A549 (cell line): ENCODE results near the gene PLEKHF1. TPM values are rescaled to one million over a fixed set of nuclear protein-coding genes. Genes with fewer than 3 reads are reported as not detected.

ENCODE experiments used
- ATAC-seq, 2 experiments: fragments of 200-7000 bp in 1 of 2; fragments of >200 bp in 1 of 2; cut with Nextera tagmentation in 1 of 2; cut with Tn5 transposase in 1 of 2; 3 replicates each; pipeline versions ENCODE4 v1.8.0 to v1.9.1; 2018 to 2020; ENCODE audit warnings: mild to moderate bottlenecking in 1 of 2, moderate library complexity in 1 of 2
- CTCF ChIA-PET: fragments of 300-600 bp; sonication (Branson Sonifier 250); formaldehyde crosslinking; extraction: SDS; loops from one replicate; lab custom pipeline; 2021; ENCODE audit warnings: antibody characterized with exemption, inconsistent platforms; lab: Yijun Ruan, JAX
- POLR2A ChIA-PET: fragments of 350-600 bp; formaldehyde crosslinking; extraction: SDS; loops from one replicate; lab custom pipeline; 2021; ENCODE audit warnings: antibody characterized with exemption, inconsistent platforms; lab: Yijun Ruan, JAX
- DNase-seq, 2 experiments: peaks; one replicate each; pipeline versions ENCODE4 v3.0.0 to v3.0.0-alpha.2; 2011 to 2016; ENCODE audit warnings: low read depth in 1 of 2, low spot score in 1 of 2
- FAIRE-seq: peaks from 2 replicates; lab custom pipeline; 2011; peaks lifted over from hg19 to GRCh38; lab: Jason Lieb, UNC
- H3K27ac ChIP-seq, 2 experiments: fragments of >200 bp; sonication (Bioruptor Twin); formaldehyde crosslinking; 3 replicates each; pipeline ENCODE4 v1.5.1; 2016 to 2017
- H3K4me1 ChIP-seq: fragments of >200 bp; sonication (Bioruptor Twin); formaldehyde crosslinking; 3 replicates; pipeline ENCODE4 v1.6.1; 2016
- H3K4me2 ChIP-seq: fragments of >200 bp; sonication (Bioruptor Twin); formaldehyde crosslinking; 3 replicates; pipeline ENCODE4 v1.6.1; 2016
- H3K4me3 ChIP-seq: fragments of >200 bp; sonication (Bioruptor Twin); formaldehyde crosslinking; 3 replicates; pipeline ENCODE4 v1.5.1; 2016
- H3K9me3 ChIP-seq: fragments of >200 bp; sonication (Bioruptor Twin); formaldehyde crosslinking; 3 replicates; pipeline ENCODE4 v1.6.1; 2016
- ATOH8 ChIP-seq: fragments of 250-450 bp; sonication (Bioruptor Pico); IDR thresholded peaks from 2 replicates; pipeline ENCODE4 v1.5.0; 2020; ENCODE audit warnings: low read depth, mild to moderate bottlenecking, moderate library complexity
- BHLHE40 ChIP-seq: IDR thresholded peaks from 2 replicates; pipeline ENCODE4 v1.6.1; 2012; ENCODE audit warnings: low read depth, low read length, inconsistent platforms
- CBX2 ChIP-seq: fragments of 200-600 bp; sonication (generic); IDR thresholded peaks from 2 replicates; pipeline ENCODE4 v1.6.1; 2016; ENCODE audit warnings: low read depth, mild to moderate bottlenecking, borderline replicate concordance
- CHD2 ChIP-seq: fragments of 150-350 bp; IDR thresholded peaks from 2 replicates; pipeline ENCODE4 v1.6.1; 2014; ENCODE audit warnings: low read length; ENCODE audit not compliant: partially characterized antibody
- ESRRA ChIP-seq: fragments of 150-350 bp; IDR thresholded peaks from 2 replicates; pipeline ENCODE4 v1.6.1; 2014; ENCODE audit warnings: mild to moderate bottlenecking, low read length, borderline replicate concordance
- FOSB ChIP-seq: fragments of 250-450 bp; sonication (Bioruptor Pico); IDR thresholded peaks from 2 replicates; pipeline ENCODE4 v1.5.0; 2020; ENCODE audit warnings: mild to moderate bottlenecking, moderate library complexity
- GATA3 ChIP-seq: IDR thresholded peaks from 2 replicates; pipeline ENCODE4 v1.6.1; 2012; ENCODE audit warnings: borderline replicate concordance
- HES2 ChIP-seq: fragments of >200 bp; sonication (Bioruptor Twin); formaldehyde crosslinking; IDR thresholded peaks from 2 replicates; pipeline ENCODE4 v1.6.1; 2016
- HEYL ChIP-seq: fragments of 250-450 bp; sonication (Bioruptor Pico); IDR thresholded peaks from 2 replicates; pipeline ENCODE4 v1.8.0; 2021; ENCODE audit warnings: mild to moderate bottlenecking, moderate library complexity
- HOXA7 ChIP-seq: fragments of 250-450 bp; sonication (Bioruptor Pico); IDR thresholded peaks from 2 replicates; pipeline ENCODE4 v1.5.0; 2020; ENCODE audit warnings: mild to moderate bottlenecking, moderate library complexity
- HOXB5 ChIP-seq: fragments of 250-450 bp; sonication (Bioruptor Pico); IDR thresholded peaks from 2 replicates; pipeline ENCODE4 v1.5.0; 2020; ENCODE audit warnings: mild to moderate bottlenecking, moderate library complexity
- KDM1A ChIP-seq: fragments of 200-600 bp; sonication (generic); IDR thresholded peaks from 2 replicates; pipeline ENCODE4 v1.6.1; 2016; ENCODE audit warnings: low read depth, mild to moderate bottlenecking
- MYC ChIP-seq: IDR thresholded peaks from 2 replicates; pipeline ENCODE4 v1.6.1; 2012; ENCODE audit warnings: mild to moderate bottlenecking, inconsistent platforms, low read length, improper control_type of control experiment, borderline replicate concordance
- PHF8 ChIP-seq: fragments of 200-600 bp; sonication (generic); IDR thresholded peaks from 2 replicates; pipeline ENCODE4 v1.6.1; 2016; ENCODE audit warnings: low read depth, mild to moderate bottlenecking, antibody characterized with exemption, moderate library complexity, borderline replicate concordance
- POLR2AphosphoS2 ChIP-seq: conservative IDR thresholded peaks from 2 replicates; pipeline ENCODE4 v1.6.1; 2012; ENCODE audit warnings: low read length, improper control_type of control experiment, inconsistent platforms
- RAD21 ChIP-seq, 2 experiments: fragments of >200 bp in 1 of 2; sonication (Bioruptor Twin) in 1 of 2; formaldehyde crosslinking in 1 of 2; IDR thresholded peaks in 1 of 2; conservative IDR thresholded peaks in 1 of 2; 2 replicates in 1 of 2; 3 replicates in 1 of 2; pipeline ENCODE4 v1.6.1; 2012 to 2018; ENCODE audit warnings: inconsistent platforms in 1 of 2
- SMC3 ChIP-seq: fragments of >200 bp; sonication (Bioruptor Twin); formaldehyde crosslinking; IDR thresholded peaks from 3 replicates; pipeline ENCODE4 v1.6.1; 2018; ENCODE audit warnings: inconsistent platforms
- SREBF2 ChIP-seq: fragments of 450-650 bp; IDR thresholded peaks from 2 replicates; pipeline ENCODE4 v1.6.1; 2014; ENCODE audit warnings: mild to moderate bottlenecking, moderate library complexity
- ZC3H11A ChIP-seq: fragments of 450-650 bp; IDR thresholded peaks from 2 replicates; pipeline ENCODE4 v1.6.1; 2014; ENCODE audit warnings: antibody characterized with exemption, mild to moderate bottlenecking
- ZSCAN20 ChIP-seq: fragments of 250-450 bp; sonication (Bioruptor Pico); IDR thresholded peaks from 2 replicates; pipeline ENCODE4 v1.8.0; 2022; ENCODE audit warnings: mild to moderate bottlenecking, moderate library complexity
- WGBS: methylation state at CpG from one replicate; pipeline ENCODE4 v1.1.6; 2017; ENCODE audit errors: missing lambda C conversion rate; 5-methylcytosine and 5-hydroxymethylcytosine counted together
- polyA plus RNA-seq, 4 experiments: library from polyadenylated mRNA; depleted of rRNA in 3 of 4; stranded (reverse); fragments of >200 nt; fragmentation: RNase III in 1 of 4; extraction: RNeasy Plus Mini Kit Qiagen cat#74134 plus additional on column Dnase treatment in 1 of 4; gene quantifications; 2 replicates in 3 of 4; 3 replicates in 1 of 4; pipeline ENCODE4 v1.2.3, GENCODE V29; 2011 to 2017
- TF ChIP-seq, protein P1 (sequence below): fragments of 200-600 bp; sonication (generic); IDR thresholded peaks from 2 replicates; pipeline ENCODE4 v1.6.1; 2016; ENCODE audit warnings: antibody characterized with exemption, mild to moderate bottlenecking, moderate library complexity
- TF ChIP-seq, protein P2 (sequence below): IDR thresholded peaks from 2 replicates; pipeline ENCODE4 v1.6.1; 2012

Gene PLEKHF1
- polyA plus RNA-seq, 2 of the 4 experiments (the other 2 are of a cell fraction), result 2.1 to 4.1 TPM

DNA sequence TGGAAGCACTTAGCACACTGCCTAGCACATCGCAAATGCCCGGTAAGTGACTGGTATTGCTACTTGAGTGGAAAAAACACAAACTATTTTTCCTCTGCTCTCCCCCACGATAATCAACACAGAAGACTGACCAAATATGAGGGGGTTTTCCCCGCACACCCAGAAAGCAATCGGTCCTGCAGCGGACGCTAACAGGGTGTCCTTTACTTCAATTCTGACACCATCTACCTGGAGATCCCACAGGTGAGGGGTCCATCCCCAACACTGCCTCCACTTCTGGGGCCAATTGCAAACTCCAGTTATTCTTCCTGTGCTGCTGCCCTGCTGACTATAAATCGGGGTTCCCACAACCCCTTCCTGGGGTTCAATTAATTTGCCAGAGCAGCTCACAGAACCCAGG lies 26.2 kb upstream of the PLEKHF1 start:
- ChIA-PET POLR2A (no interaction called here), CTCF (interaction anchor here (0.6 to 2.0 kb wide), 3 partner anchors 15 to 77 kb away, joined by 3 to 12 read pairs (median 4); no protein-coding TSS in a partner anchor)
- Histone ChIP-seq H3K4me1 (no peaks in the 10 kb centered on the region), H3K27ac (no peak overlapping the region), H3K4me3 (no peak overlapping the region), H3K9me3 (no peaks in the 10 kb centered on the region), H3K4me2 (no peak overlapping the region)
- FAIRE-seq, result no peak
- WGBS, result 61% methylated on average over 8 of the region's 8 CpGs
- no peak for ATAC-seq
- no peak for DNase-seq
- TF ChIP-seq ZSCAN20 (CRISPR knock-in tag), result no peak

DNA sequence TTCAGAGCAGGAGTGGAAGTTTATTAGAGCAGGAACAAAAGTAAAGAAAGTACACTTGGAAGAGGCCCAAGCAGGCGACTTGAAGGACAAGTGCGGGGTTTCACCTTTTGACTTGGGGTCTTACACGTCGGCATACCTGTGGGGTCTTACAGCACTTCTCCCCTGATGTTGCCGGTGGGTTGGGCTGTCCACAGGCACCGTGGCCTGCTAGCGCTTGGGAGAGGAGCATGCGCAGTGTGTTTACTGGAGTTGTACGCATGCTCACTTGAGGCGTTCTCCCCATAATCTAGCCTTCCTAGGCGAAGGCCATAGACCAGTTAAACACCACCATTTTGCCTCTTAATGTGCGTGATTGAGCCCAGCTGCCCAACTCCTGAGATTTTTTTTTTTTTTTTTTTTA lies 25.0 kb upstream of the PLEKHF1 start:
- H3K4me3 ChIP-seq, result no peak overlapping the region
- DNase-seq (no peak), FAIRE-seq (no peak)
- CTCF ChIA-PET, result interaction anchor here (1.5 to 1.7 kb wide), 3 partner anchors 9 to 76 kb away, joined by 5 to 8 read pairs (median 7); no protein-coding TSS in a partner anchor
- TF ChIP-seq, protein P1, sequence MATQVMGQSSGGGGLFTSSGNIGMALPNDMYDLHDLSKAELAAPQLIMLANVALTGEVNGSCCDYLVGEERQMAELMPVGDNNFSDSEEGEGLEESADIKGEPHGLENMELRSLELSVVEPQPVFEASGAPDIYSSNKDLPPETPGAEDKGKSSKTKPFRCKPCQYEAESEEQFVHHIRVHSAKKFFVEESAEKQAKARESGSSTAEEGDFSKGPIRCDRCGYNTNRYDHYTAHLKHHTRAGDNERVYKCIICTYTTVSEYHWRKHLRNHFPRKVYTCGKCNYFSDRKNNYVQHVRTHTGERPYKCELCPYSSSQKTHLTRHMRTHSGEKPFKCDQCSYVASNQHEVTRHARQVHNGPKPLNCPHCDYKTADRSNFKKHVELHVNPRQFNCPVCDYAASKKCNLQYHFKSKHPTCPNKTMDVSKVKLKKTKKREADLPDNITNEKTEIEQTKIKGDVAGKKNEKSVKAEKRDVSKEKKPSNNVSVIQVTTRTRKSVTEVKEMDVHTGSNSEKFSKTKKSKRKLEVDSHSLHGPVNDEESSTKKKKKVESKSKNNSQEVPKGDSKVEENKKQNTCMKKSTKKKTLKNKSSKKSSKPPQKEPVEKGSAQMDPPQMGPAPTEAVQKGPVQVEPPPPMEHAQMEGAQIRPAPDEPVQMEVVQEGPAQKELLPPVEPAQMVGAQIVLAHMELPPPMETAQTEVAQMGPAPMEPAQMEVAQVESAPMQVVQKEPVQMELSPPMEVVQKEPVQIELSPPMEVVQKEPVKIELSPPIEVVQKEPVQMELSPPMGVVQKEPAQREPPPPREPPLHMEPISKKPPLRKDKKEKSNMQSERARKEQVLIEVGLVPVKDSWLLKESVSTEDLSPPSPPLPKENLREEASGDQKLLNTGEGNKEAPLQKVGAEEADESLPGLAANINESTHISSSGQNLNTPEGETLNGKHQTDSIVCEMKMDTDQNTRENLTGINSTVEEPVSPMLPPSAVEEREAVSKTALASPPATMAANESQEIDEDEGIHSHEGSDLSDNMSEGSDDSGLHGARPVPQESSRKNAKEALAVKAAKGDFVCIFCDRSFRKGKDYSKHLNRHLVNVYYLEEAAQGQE, result no peak
- no peak for TF ChIP-seq ATOH8 (CRISPR knock-in tag)
- TF ChIP-seq, all 56 proteins: peak for 0
- ATAC-seq, result no peak
- Histone ChIP-seq H3K27ac (no peak overlapping the region), H3K4me2 (no peak overlapping the region), H3K9me3 (no peaks in the 10 kb centered on the region), H3K4me1 (no peaks in the 10 kb centered on the region)
- 61% methylated on average over 12 of the region's 12 CpGs for WGBS
- POLR2A ChIA-PET, result no interaction called here

- 49% methylated on average over 2 of the region's 2 CpGs for WGBS
- FAIRE-seq, result no peak
- no peaks in the 10 kb centered on the region for H3K4me1 ChIP-seq
- H3K27ac ChIP-seq, result no peak overlapping the region
- no peak for ATAC-seq
- H3K4me3 ChIP-seq, result no peak overlapping the region
- ChIA-PET CTCF (interaction anchor here (0.9 to 1.7 kb wide), 4 partner anchors 10 to 53 kb away, joined by 3 to 8 read pairs (median 4); partner anchors contain the start of gene POP4), POLR2A (no interaction called here)
- no peak overlapping the region for H3K4me2 ChIP-seq
- TF ChIP-seq HEYL (CRISPR knock-in tag), result no peak
- TF ChIP-seq, protein P2, sequence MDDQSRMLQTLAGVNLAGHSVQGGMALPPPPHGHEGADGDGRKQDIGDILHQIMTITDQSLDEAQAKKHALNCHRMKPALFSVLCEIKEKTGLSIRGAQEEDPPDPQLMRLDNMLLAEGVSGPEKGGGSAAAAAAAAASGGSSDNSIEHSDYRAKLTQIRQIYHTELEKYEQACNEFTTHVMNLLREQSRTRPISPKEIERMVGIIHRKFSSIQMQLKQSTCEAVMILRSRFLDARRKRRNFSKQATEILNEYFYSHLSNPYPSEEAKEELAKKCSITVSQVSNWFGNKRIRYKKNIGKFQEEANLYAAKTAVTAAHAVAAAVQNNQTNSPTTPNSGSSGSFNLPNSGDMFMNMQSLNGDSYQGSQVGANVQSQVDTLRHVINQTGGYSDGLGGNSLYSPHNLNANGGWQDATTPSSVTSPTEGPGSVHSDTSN, result no peak
- TF ChIP-seq CBX2, result no peak
- TF ChIP-seq ZC3H11A, result no peak
- TF ChIP-seq MYC, result no peak
- TF ChIP-seq SREBF2, result no peak
- no peak for TF ChIP-seq SMC3
- TF ChIP-seq PHF8, result no peak
- TF ChIP-seq HOXA7 (CRISPR knock-in tag), result no peak
- TF ChIP-seq, all 56 proteins: peak for 0
- no peaks in the 10 kb centered on the region for H3K9me3 ChIP-seq
- no peak for DNase-seq
Observed at GRCh38 chr19:29641597-29641996, 23.7 kb upstream of the PLEKHF1 start.

DNA sequence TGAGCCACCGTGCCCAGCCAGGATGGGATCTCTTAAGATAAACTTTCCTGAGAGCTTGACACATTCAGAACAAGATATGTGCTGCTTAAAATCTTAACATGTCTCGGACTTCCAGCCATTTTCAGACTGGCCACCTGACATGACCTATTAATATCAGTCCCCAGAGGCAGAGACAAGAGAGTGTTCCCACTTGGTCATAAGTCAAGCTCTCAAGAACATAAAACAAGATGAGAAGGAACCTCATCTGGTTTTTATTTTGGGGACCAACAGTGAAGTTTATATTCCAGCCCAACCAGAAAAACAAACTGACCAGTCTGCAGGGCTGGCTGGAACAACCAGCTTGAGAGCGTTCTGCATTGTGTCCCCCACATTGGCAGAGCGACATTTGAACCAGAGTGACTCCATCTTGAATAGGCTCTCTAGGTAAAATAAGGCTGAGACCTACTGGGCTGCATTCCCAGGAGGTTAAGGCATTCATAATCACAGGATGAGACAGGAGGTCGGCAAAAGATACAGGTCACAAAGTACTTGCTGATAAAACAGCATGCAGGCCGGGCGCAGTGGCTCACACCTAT lies 21.8 kb upstream of the PLEKHF1 start:
- ATAC-seq (no peak), DNase-seq (no peak), FAIRE-seq (no peak)
- WGBS, result 40% methylated on average over 7 of the region's 7 CpGs
- Histone ChIP-seq H3K4me3 (no peak overlapping the region), H3K4me2 (no peak overlapping the region), H3K9me3 (no peaks in the 10 kb centered on the region), H3K27ac (no peak overlapping the region), H3K4me1 (no peaks in the 10 kb centered on the region)
- ChIA-PET POLR2A (no interaction called here), CTCF (interaction anchor here (1.2 kb wide), 3 partner anchors 9 to 120 kb away, joined by 3 to 5 read pairs (median 3); no protein-coding TSS in a partner anchor)
- TF ChIP-seq HOXB5 (CRISPR knock-in tag), result no peak
- TF ChIP-seq HES2, result no peak
- TF ChIP-seq KDM1A, result no peak
- TF ChIP-seq ESRRA, result no peak
- TF ChIP-seq CHD2, result no peak
- TF ChIP-seq HOXA7 (CRISPR knock-in tag), result no peak
- TF ChIP-seq ATOH8 (CRISPR knock-in tag), result no peak
- no peak for TF ChIP-seq POLR2AphosphoS2
- no peak for TF ChIP-seq BHLHE40
- TF ChIP-seq ZC3H11A, result no peak
- no peak for TF ChIP-seq GATA3
- TF ChIP-seq RAD21 (conservative IDR thresholded peaks at IDR 0.05 in 1 of 2, IDR thresholded peaks at IDR 0.05 in 1 of 2), result no peak
- no peak for TF ChIP-seq FOSB (CRISPR knock-in tag)
